IPS-18a (cell line): ENCODE data around the gene DYNC1LI2.

ENCODE experiments used
- H3K27ac ChIP-seq: one replicate; pipeline ENCODE4 v1.5.1; 2013; ENCODE audit warnings: low read length
- H3K27me3 ChIP-seq: one replicate; pipeline ENCODE4 v1.6.1; 2013; ENCODE audit warnings: mild to moderate bottlenecking, low read length; ENCODE audit not compliant: control insufficient read depth, insufficient read depth
- H3K36me3 ChIP-seq: one replicate; pipeline ENCODE4 v1.6.1; 2013; ENCODE audit warnings: low read depth, low read length; ENCODE audit not compliant: control insufficient read depth
- H3K4me1 ChIP-seq: one replicate; pipeline ENCODE4 v1.6.1; 2013; ENCODE audit warnings: low read depth, low read length; ENCODE audit not compliant: control insufficient read depth
- H3K4me3 ChIP-seq: one replicate; pipeline ENCODE4 v1.5.1; 2013; ENCODE audit warnings: low read length
- H3K9ac ChIP-seq: one replicate; pipeline ENCODE4 v1.6.1; 2013; ENCODE audit warnings: mild to moderate bottlenecking, low read length, moderate library complexity
- H3K9me3 ChIP-seq: one replicate; pipeline ENCODE4 v1.6.1; 2013; ENCODE audit warnings: low read depth, low read length; ENCODE audit not compliant: control insufficient read depth

DYNC1LI2 gene

DNA sequence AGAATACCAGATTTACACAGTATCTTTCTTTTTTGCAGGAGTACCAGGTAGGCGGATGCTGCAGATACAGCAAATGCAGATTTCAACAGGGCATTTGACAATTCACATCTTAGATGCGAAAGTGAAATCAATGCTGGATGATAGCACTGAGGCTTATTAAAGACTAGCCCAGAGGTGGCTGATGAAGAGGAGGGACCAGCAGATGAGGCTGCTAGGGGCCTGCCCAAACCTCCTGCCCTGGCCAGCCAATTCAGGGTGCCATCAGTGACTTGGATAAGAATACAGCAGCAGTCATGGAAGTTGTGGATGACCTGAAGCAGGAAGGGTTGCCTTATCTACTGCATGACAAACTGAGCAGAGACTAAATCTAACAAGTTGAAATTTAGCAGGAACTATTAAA, 1.5 kb upstream of the DYNC1LI2 start:
- Histone ChIP-seq H3K27ac (no peak overlapping the region), H3K9ac (no peak overlapping the region), H3K4me3 (no peak overlapping the region), H3K27me3 (peaks cover 5% of the 10 kb centered on the region), H3K9me3 (no peaks in the 10 kb centered on the region), H3K36me3 (peaks cover 19% of the 10 kb centered on the region), H3K4me1 (peaks cover 6% of the 10 kb centered on the region)

DNA sequence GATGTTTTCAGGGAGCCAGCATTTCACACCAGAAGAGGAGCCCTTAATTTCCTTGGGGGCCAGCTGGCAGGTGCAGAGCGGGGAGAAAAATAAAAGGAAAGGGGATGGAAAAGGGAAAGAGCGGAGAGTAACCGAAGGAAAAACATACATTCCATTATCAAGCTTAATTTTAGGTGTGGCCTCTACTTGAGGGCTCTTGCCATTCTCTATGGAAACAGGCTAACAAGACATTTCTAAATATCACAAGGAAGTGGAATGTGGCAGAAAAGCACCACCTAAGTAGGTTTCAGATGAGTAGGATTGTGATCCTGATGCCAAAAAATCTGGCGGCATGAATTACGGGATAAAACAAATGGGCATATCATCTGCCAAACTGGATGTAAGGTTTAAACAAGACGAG, 970 bp upstream of the DYNC1LI2 start:
- Histone ChIP-seq H3K36me3 (peaks cover 24% of the 10 kb centered on the region), H3K27me3 (peaks cover 5% of the 10 kb centered on the region), H3K9ac (no peak overlapping the region), H3K9me3 (no peaks in the 10 kb centered on the region), H3K27ac (no peak overlapping the region), H3K4me3 (no peak overlapping the region), H3K4me1 (peaks cover 6% of the 10 kb centered on the region)

DNA sequence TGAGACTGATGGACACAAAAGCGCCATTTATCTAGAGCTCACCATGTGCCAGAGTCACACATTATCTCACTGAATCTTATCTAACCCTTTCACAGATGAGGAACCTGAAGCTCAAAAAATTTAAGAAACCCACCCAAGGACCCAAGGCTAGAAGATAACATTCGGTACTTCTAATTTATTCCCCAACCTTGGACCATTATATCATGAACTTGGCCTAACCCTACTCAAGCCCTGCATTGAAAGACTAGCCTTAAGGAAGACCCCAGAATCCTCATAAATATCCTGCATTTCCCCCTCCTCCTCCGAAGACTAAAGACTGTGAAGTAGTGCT, 548 bp upstream of the DYNC1LI2 start:
- H3K4me3 ChIP-seq, result no peak overlapping the region
- H3K9ac ChIP-seq, result no peak overlapping the region
- H3K27me3 ChIP-seq, result peaks cover 5% of the 10 kb centered on the region
- H3K36me3 ChIP-seq, result peaks cover 29% of the 10 kb centered on the region
- no peak overlapping the region for H3K27ac ChIP-seq
- no peaks in the 10 kb centered on the region for H3K9me3 ChIP-seq
- H3K4me1 ChIP-seq, result peaks cover 6% of the 10 kb centered on the region

GRCh38 chr16:66751053-66751302, 431 bp downstream of the DYNC1LI2 start:
- H3K4me1 ChIP-seq, result peaks cover 6% of the 10 kb centered on the region
- peak overlapping the region; percentile 86 for H3K9ac ChIP-seq
- no peaks in the 10 kb centered on the region for H3K9me3 ChIP-seq
- H3K4me3 ChIP-seq, result peak overlapping the region; percentile 85
- H3K36me3 ChIP-seq, result peaks cover 38% of the 10 kb centered on the region
- H3K27me3 ChIP-seq, result peaks cover 5% of the 10 kb centered on the region
- H3K27ac ChIP-seq, result peak overlapping the region; percentile 17

GRCh38 chr16:66750279-66751052, 943 bp downstream of the DYNC1LI2 start:
- H3K27ac ChIP-seq, result peak overlapping the region; percentile 17
- peaks cover 39% of the 10 kb centered on the region for H3K36me3 ChIP-seq
- H3K4me3 ChIP-seq, result peak overlapping the region; percentile 85
- peaks cover 5% of the 10 kb centered on the region for H3K27me3 ChIP-seq
- H3K9ac ChIP-seq, result peak overlapping the region; percentile 86
- H3K9me3 ChIP-seq, result no peaks in the 10 kb centered on the region
- H3K4me1 ChIP-seq, result peaks cover 6% of the 10 kb centered on the region

- H3K36me3 ChIP-seq, result peaks cover 68% of the 10 kb centered on the region
- H3K27ac ChIP-seq, result no peak overlapping the region
These were observed 4.7 kb downstream of the DYNC1LI2 start for GRCh38 chr16:66746682-66747081.

GRCh38 chr16:66746048-66746447, 5.4 kb downstream of the DYNC1LI2 start:
- H3K27ac ChIP-seq, result no peak overlapping the region
- no peaks in the 10 kb centered on the region for H3K27me3 ChIP-seq
- no peak overlapping the region for H3K9ac ChIP-seq
- H3K4me1 ChIP-seq, result peaks cover 6% of the 10 kb centered on the region
- no peaks in the 10 kb centered on the region for H3K9me3 ChIP-seq
- peaks cover 75% of the 10 kb centered on the region for H3K36me3 ChIP-seq
- H3K4me3 ChIP-seq, result no peak overlapping the region

More at GRCh38 chr16:66746682-66747081, 4.7 kb downstream of the DYNC1LI2 start:
- Histone ChIP-seq H3K9ac (no peak overlapping the region), H3K9me3 (no peaks in the 10 kb centered on the region), H3K4me3 (no peak overlapping the region), H3K4me1 (peaks cover 6% of the 10 kb centered on the region), H3K27me3 (no peaks in the 10 kb centered on the region)

GRCh38 chr16:66741950-66742808, 9.2 kb downstream of the DYNC1LI2 start:
- Histone ChIP-seq H3K9me3 (no peaks in the 10 kb centered on the region), H3K9ac (no peak overlapping the region), H3K36me3 (peaks cover 78% of the 10 kb centered on the region), H3K4me3 (no peak overlapping the region), H3K4me1 (peaks cover 3% of the 10 kb centered on the region), H3K27me3 (no peaks in the 10 kb centered on the region), H3K27ac (no peak overlapping the region)

DNA sequence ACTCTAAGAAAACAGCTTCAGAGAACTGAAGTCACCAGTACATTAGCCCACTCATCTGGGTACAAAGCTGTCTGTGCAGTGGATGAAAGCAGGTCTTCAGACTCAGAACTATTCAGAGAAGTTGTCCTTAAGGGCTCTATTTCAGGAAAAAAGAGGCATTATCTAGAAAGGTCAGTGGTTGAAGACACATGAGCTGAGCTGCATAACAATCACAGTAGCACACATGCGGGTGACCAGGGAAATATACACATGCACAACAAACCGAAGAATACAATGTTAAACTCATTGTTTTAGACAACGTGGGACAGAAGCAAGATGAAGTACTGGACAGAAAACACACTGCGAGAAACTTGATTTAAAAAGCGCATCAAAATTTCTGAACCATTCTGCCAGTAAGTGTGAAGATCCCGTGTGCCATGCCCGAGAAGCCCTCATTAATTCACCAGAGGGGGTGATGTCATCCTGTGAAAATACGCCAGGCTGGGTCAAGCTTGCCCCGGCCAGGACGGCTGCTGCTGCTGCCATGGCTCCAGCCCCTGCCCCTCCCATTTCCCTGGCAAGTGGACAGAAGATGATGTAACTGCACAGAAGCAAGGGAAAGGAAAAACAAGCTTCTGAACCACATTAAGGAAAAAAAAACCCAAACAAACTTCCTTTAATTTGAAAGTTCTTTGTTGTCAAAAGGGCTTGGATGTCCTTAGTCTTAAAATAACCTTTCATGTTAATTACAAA, 10.1 kb downstream of the DYNC1LI2 start:
- H3K9ac ChIP-seq, result no peak overlapping the region
- H3K36me3 ChIP-seq, result peaks cover 77% of the 10 kb centered on the region
- peaks cover 3% of the 10 kb centered on the region for H3K4me1 ChIP-seq
- no peak overlapping the region for H3K4me3 ChIP-seq
- no peaks in the 10 kb centered on the region for H3K27me3 ChIP-seq
- no peaks in the 10 kb centered on the region for H3K9me3 ChIP-seq
- H3K27ac ChIP-seq, result no peak overlapping the region

GRCh38 chr16:66740533-66740932, 10.9 kb downstream of the DYNC1LI2 start:
- Histone ChIP-seq H3K27me3 (no peaks in the 10 kb centered on the region), H3K27ac (no peak overlapping the region), H3K4me1 (peaks cover 3% of the 10 kb centered on the region), H3K4me3 (no peak overlapping the region), H3K9ac (no peak overlapping the region), H3K9me3 (no peaks in the 10 kb centered on the region), H3K36me3 (peaks cover 80% of the 10 kb centered on the region)

DNA sequence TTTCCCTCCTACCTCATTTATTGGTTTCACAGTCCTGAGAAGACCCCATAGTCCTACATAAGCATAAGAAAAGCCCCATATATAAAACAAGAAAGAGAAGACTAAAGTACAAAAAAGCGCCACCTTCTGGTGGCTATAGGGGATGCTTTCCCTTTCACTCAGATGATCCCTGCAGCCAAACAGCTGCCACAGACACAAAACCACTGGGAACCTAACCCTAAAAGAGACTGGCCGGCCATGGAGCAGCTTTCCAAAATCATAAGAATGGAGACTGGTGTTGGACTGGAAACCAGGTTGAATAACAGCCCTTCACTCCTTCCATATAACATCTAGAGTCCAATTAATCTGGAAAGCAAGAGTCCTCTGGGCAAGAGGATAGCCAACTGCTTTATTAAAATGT, 11.4 kb downstream of the DYNC1LI2 start:
- Histone ChIP-seq H3K9ac (no peak overlapping the region), H3K9me3 (no peaks in the 10 kb centered on the region), H3K27me3 (no peaks in the 10 kb centered on the region), H3K4me1 (peaks cover 3% of the 10 kb centered on the region), H3K4me3 (no peak overlapping the region), H3K36me3 (peaks cover 82% of the 10 kb centered on the region), H3K27ac (no peak overlapping the region)
